ENCODE results near the gene KCNH4. TPM values are rescaled to one million over a fixed set of nuclear protein-coding genes. Genes with fewer than 3 reads are reported as not detected.

KCNH4 gene
- total RNA-seq, 1 experiment from 2014 or later = not detected

DNA sequence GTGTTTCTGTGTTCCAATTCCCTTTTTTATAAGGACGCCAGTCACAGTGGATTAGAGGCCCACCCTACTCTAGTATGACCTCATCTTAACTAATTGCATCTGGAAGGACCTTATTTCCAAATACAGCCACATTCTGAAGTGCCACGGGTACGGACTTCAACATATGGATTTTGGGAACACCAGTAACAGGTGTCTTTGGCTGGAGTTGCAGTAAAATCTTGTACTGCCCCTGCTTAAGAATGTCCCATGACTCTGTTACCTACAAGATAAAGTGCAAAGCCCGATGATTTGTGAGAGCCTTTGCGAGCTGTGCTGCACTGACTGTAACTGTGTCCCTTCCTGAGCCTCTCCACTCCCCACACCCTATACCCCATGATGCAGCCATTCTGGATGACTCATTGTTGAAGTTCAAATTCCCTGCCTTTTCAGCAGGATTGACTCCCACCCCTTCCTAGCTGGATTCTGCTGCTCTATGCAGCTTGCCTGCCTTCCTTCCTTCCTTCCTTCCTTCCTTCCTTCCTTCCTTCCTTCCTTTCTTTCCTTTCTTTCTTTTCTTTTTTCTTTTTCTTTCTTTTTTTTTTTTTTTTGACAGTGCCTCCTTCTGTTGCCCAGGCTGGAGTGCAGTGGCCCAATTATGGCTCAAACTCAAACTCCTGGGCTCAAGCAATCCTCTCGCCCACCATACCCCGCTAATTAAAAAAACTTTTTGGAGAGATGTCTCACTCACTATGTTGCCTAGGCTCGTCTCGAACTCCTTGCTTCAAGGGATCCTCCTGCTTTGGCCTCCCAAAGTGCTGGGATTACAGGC, 2.2 kb upstream of the KCNH4 start:
- Histone ChIP-seq H3K4me2 (ENCODE audit: low read length) (peak overlapping the region; percentile 95), H3K9ac (ENCODE audit: low read length) (0 out of 2 replicates have a peak overlapping the region, but pooled peaks have one; percentile 41), H3K9me3 (ENCODE audit: control insufficient read depth in 1 of 2, insufficient read depth in 1 of 2, low read depth in 1 of 2, low read length in 2 of 2) (no peaks in the 10 kb centered on the region), H3K4me1 (ENCODE audit: control insufficient read depth in 1 of 2, insufficient read depth in 2 of 2, low read length in 2 of 2) (peaks cover 14 to 27% of the 10 kb centered on the region in 2 experiments), H3K4me3 (replicated peaks in 1 of 2; ENCODE audit: low read depth in 1 of 2, low read length in 2 of 2) (peak overlapping the region in 1 of 2 experiments; percentile 57; a peak in 2 of 4 replicates), H3K36me3 (ENCODE audit: control insufficient read depth in 1 of 2, insufficient read depth in 2 of 2, low read length in 2 of 2) (no peaks in the 10 kb centered on the region), H3K79me2 (ENCODE audit: insufficient read depth, low read length) (no peaks in the 10 kb centered on the region), H3K9me2 (ENCODE audit: insufficient read depth) (no peaks in the 10 kb centered on the region), H3K27me3 (ENCODE audit: insufficient read depth, low read length) (no peaks in the 10 kb centered on the region), H3K27ac (ENCODE audit: low read depth, low read length) (no peak overlapping the region), H2AFZ (ENCODE audit: low read depth, low read length, poor library complexity, severe bottlenecking) (no peak overlapping the region), H4K20me1 (ENCODE audit: insufficient read depth) (no peaks in the 10 kb centered on the region)
- intact Hi-C loops (cut with micrococcal nuclease) = no loop called here
- ChIA-PET RAD21 (ENCODE audit: low non-redundant PET in 1 of 2, low total read pairs in 2 of 2, uncharacterized antibody in 2 of 2, unreplicated experiment in 2 of 2) (no interaction called here), POLR2A (no interaction called here), CTCF (interaction anchor here (0.7 kb wide), 1 partner anchor 11 kb away, joined by 3 read pairs; the partner anchor contains the start of gene GHDC)
- DNase-seq (ENCODE audit: low read depth, low spot score) (no peak), ATAC-seq (no peak)
- BruUV-seq (replicated peaks) = no TSS peak
- TF ChIP-seq, protein P1, sequence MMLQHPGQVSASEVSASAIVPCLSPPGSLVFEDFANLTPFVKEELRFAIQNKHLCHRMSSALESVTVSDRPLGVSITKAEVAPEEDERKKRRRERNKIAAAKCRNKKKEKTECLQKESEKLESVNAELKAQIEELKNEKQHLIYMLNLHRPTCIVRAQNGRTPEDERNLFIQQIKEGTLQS (IDR thresholded peaks at IDR 0.05) = no peak
- TF ChIP-seq EZH2 (IDR thresholded peaks at IDR 0.05) (no peak), SIN3A (IDR thresholded peaks at IDR 0.05; ENCODE audit: low read depth) (no peak), ZFX (IDR thresholded peaks at IDR 0.05) (no peak), CEBPB (IDR thresholded peaks at IDR 0.05; ENCODE audit: low read depth) (no peak), FOSL1 (IDR thresholded peaks at IDR 0.05; ENCODE audit: low read depth) (no peak), ELF1 (IDR thresholded peaks at IDR 0.05; ENCODE audit: borderline replicate concordance, low read depth) (no peak), SP1 (IDR thresholded peaks at IDR 0.05; ENCODE audit: low read depth) (no peak), EGR1 (IDR thresholded peaks at IDR 0.05; ENCODE audit: low read depth) (no peak), CBX3 (IDR thresholded peaks at IDR 0.05; ENCODE audit: low read depth) (no peak), ZNF274 (IDR thresholded peaks at IDR 0.05; ENCODE audit: low read depth, low read length) (no peak)

DNA sequence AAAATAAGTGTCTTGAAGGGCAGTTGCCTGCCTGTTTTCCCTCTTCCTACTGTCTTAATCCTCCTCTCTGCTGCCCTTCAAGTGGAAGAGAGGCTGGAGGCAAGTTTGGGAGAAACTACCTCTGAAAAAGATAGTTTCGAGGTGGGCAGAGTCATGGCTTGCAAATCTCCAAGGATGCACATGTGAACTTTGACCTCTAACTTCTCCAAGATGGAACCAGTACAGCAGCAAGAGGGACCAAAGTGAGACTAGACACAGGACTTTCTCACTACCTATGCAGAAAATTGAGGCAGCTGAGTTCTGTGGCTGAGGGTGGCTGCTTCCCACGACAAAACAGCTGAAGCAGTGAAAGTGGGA, 887 bp upstream of the KCNH4 start:
- H3K27me3 ChIP-seq (ENCODE audit: insufficient read depth, low read length) = no peaks in the 10 kb centered on the region
- no peak overlapping the region for H3K27ac ChIP-seq (ENCODE audit: low read depth, low read length)
- H3K9ac ChIP-seq (ENCODE audit: low read length) = no peak overlapping the region
- H3K4me3 ChIP-seq (replicated peaks in 1 of 2; ENCODE audit: low read depth in 1 of 2, low read length in 2 of 2) = no peak overlapping the region
- intact Hi-C loops (cut with micrococcal nuclease) = no loop called here
- no peaks in the 10 kb centered on the region for H3K36me3 ChIP-seq (ENCODE audit: control insufficient read depth in 1 of 2, insufficient read depth in 2 of 2, low read length in 2 of 2)
- H3K4me2 ChIP-seq (ENCODE audit: low read length) = no peak overlapping the region
- no peak overlapping the region for H2AFZ ChIP-seq (ENCODE audit: low read depth, low read length, poor library complexity, severe bottlenecking)
- H3K79me2 ChIP-seq (ENCODE audit: insufficient read depth, low read length) = no peaks in the 10 kb centered on the region
- ChIA-PET RAD21 (ENCODE audit: low non-redundant PET in 1 of 2, low total read pairs in 2 of 2, uncharacterized antibody in 2 of 2, unreplicated experiment in 2 of 2) (no interaction called here), POLR2A (no interaction called here), CTCF (interaction anchor here (0.5 to 1.2 kb wide), 3 partner anchors 22 to 236 kb away, joined by 3 read pairs; no protein-coding TSS in a partner anchor)
- DNase-seq (ENCODE audit: low read depth, low spot score) (no peak), ATAC-seq (no peak)
- H4K20me1 ChIP-seq (ENCODE audit: insufficient read depth) = no peaks in the 10 kb centered on the region
- no TSS peak for BruUV-seq (replicated peaks)
- H3K9me2 ChIP-seq (ENCODE audit: insufficient read depth) = no peaks in the 10 kb centered on the region
- peaks cover 14 to 27% of the 10 kb centered on the region in 2 experiments for H3K4me1 ChIP-seq (ENCODE audit: control insufficient read depth in 1 of 2, insufficient read depth in 2 of 2, low read length in 2 of 2)
- no peaks in the 10 kb centered on the region for H3K9me3 ChIP-seq (ENCODE audit: control insufficient read depth in 1 of 2, insufficient read depth in 1 of 2, low read depth in 1 of 2, low read length in 2 of 2)
- TF ChIP-seq TCF7L2 (IDR thresholded peaks at IDR 0.05; ENCODE audit: borderline replicate concordance, extremely low read depth, insufficient read depth, insufficient read length) = no peak
- TF ChIP-seq, protein P2, sequence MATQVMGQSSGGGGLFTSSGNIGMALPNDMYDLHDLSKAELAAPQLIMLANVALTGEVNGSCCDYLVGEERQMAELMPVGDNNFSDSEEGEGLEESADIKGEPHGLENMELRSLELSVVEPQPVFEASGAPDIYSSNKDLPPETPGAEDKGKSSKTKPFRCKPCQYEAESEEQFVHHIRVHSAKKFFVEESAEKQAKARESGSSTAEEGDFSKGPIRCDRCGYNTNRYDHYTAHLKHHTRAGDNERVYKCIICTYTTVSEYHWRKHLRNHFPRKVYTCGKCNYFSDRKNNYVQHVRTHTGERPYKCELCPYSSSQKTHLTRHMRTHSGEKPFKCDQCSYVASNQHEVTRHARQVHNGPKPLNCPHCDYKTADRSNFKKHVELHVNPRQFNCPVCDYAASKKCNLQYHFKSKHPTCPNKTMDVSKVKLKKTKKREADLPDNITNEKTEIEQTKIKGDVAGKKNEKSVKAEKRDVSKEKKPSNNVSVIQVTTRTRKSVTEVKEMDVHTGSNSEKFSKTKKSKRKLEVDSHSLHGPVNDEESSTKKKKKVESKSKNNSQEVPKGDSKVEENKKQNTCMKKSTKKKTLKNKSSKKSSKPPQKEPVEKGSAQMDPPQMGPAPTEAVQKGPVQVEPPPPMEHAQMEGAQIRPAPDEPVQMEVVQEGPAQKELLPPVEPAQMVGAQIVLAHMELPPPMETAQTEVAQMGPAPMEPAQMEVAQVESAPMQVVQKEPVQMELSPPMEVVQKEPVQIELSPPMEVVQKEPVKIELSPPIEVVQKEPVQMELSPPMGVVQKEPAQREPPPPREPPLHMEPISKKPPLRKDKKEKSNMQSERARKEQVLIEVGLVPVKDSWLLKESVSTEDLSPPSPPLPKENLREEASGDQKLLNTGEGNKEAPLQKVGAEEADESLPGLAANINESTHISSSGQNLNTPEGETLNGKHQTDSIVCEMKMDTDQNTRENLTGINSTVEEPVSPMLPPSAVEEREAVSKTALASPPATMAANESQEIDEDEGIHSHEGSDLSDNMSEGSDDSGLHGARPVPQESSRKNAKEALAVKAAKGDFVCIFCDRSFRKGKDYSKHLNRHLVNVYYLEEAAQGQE (IDR thresholded peaks at IDR 0.05; ENCODE audit: low read depth) = no peak
- no peak for TF ChIP-seq POLR2A (IDR thresholded peaks at IDR 0.05; ENCODE audit: borderline replicate concordance, extremely low read depth, insufficient read depth, insufficient read length)
- TF ChIP-seq, protein P3, sequence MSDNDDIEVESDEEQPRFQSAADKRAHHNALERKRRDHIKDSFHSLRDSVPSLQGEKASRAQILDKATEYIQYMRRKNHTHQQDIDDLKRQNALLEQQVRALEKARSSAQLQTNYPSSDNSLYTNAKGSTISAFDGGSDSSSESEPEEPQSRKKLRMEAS (IDR thresholded peaks at IDR 0.05) = no peak
- TF ChIP-seq, protein P1 (IDR thresholded peaks at IDR 0.05) = no peak
- TF ChIP-seq EZH2 (IDR thresholded peaks at IDR 0.05) = no peak
- TF ChIP-seq POLR2AphosphoS5 (IDR thresholded peaks at IDR 0.05; ENCODE audit: low read depth, low read length) = no peak

Measured in HCT116 (cell line).